ENCODE results near the gene HDAC3. TPM values are rescaled to one million over a fixed set of nuclear protein-coding genes. Genes with fewer than 3 reads are reported as not detected.

The HDAC3 gene
- total and polyA plus RNA-seq, 4 donors: 35.1 to 62.5 (median 46.7) TPM

DNA sequence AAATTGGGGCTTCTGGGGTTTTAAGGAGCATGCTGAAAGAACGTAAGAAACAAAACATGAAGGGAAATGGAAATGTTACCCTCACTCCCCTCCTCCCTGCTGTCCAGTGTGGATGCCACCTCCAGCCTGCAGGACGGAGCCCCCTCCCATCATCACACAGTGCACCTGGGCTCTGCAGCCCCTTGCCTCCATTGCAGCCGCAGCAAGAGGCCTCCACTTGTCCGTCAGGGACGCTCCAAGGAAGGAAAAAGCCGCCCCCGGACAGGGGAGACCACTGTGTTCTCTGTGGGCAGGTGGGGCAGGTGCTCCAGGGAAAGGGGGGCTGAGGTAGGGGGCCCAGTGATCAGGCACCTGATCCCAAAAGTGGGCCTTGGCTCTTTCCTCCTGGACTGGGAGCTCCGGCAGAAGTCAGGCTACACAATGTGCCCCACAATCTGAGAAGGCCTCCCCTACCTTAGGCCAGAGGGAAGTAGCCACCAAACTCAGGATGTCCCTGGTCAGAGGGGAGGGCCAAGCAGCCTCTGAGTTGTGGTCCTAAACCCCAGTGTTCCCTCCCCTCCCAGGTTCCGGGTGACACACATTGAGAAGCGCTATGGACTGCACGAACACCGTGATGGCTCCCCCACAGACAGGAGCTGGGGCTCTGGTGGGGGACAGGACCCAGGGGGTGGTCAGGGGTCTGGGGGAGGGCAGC is 2.9 kb upstream of the HDAC3 start:
- H3K27me3 ChIP-seq (ENCODE audit: control insufficient read depth in 3 of 3, insufficient read depth in 3 of 3, low read length in 2 of 3): peaks cover 0 to 15% (median 14%) of the 10 kb centered on the region in 3 donors
- H3K4me3 ChIP-seq: no peak overlapping the region
- peaks cover 0 to 23% (median 8%) of the 10 kb centered on the region in 5 donors for H3K4me1 ChIP-seq (ENCODE audit: control insufficient read depth in 5 of 5, insufficient read depth in 5 of 5, low read length in 5 of 5)
- no peak overlapping the region for H3K9ac ChIP-seq (ENCODE audit: insufficient read depth in 1 of 2, low read length in 2 of 2)
- ATAC-seq (ENCODE audit: insufficient read depth, low FRiP score) (no peak), DNase-seq (no peak)
- no peak overlapping the region for H3K27ac ChIP-seq (ENCODE audit: low read depth in 1 of 2, low read length in 1 of 2)
- WGBS, 2 donors: 91 to 95% methylated on average over 12 of the region's 12 CpGs
- peaks cover 0 to 8% (median 5%) of the 10 kb centered on the region in 4 donors for H3K36me3 ChIP-seq (ENCODE audit: control insufficient read depth in 4 of 4, insufficient read depth in 4 of 4, low read length in 4 of 4)
- no peaks in the 10 kb centered on the region for H3K9me3 ChIP-seq (ENCODE audit: control insufficient read depth in 4 of 4, insufficient read depth in 3 of 4, low read length in 3 of 4)
- TF ChIP-seq, protein P1, sequence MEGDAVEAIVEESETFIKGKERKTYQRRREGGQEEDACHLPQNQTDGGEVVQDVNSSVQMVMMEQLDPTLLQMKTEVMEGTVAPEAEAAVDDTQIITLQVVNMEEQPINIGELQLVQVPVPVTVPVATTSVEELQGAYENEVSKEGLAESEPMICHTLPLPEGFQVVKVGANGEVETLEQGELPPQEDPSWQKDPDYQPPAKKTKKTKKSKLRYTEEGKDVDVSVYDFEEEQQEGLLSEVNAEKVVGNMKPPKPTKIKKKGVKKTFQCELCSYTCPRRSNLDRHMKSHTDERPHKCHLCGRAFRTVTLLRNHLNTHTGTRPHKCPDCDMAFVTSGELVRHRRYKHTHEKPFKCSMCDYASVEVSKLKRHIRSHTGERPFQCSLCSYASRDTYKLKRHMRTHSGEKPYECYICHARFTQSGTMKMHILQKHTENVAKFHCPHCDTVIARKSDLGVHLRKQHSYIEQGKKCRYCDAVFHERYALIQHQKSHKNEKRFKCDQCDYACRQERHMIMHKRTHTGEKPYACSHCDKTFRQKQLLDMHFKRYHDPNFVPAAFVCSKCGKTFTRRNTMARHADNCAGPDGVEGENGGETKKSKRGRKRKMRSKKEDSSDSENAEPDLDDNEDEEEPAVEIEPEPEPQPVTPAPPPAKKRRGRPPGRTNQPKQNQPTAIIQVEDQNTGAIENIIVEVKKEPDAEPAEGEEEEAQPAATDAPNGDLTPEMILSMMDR (IDR thresholded peaks at IDR 0.05; ENCODE audit: control extremely low read depth, extremely low read depth): no peak

DNA sequence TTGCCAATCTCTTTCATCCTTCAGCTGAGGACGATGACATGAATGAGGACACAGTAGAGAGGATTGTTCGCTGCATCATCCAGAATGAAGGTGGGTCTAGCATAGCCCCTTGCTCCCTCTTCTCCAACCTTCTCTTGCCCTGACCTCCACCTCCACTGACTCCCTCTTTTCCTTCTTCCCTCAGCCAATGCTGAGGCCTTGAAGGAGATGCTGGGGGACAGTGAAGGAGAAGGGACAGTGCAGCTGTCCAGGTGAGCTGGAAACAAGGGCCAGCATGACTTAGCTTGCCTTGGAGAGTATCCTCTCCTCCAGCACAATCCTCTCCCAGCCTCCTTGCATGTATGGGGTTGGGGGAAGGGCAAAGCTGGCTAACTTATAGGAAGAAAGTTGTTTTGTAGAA is 2.1 kb upstream of the HDAC3 start:
- no peak overlapping the region for H3K4me3 ChIP-seq
- H3K9ac ChIP-seq (ENCODE audit: insufficient read depth in 1 of 2, low read length in 2 of 2): no peak overlapping the region
- H3K27ac ChIP-seq (ENCODE audit: low read depth in 1 of 2, low read length in 1 of 2): no peak overlapping the region
- TF ChIP-seq, protein P1 (IDR thresholded peaks at IDR 0.05; ENCODE audit: control extremely low read depth, extremely low read depth): no peak
- peaks cover 0 to 15% (median 14%) of the 10 kb centered on the region in 3 donors for H3K27me3 ChIP-seq (ENCODE audit: control insufficient read depth in 3 of 3, insufficient read depth in 3 of 3, low read length in 2 of 3)
- ATAC-seq (ENCODE audit: insufficient read depth, low FRiP score) (no peak), DNase-seq (no peak)
- no peaks in the 10 kb centered on the region for H3K9me3 ChIP-seq (ENCODE audit: control insufficient read depth in 4 of 4, insufficient read depth in 3 of 4, low read length in 3 of 4)
- WGBS, 2 donors: 94 to 99% methylated on average over 2 of the region's 2 CpGs
- H3K4me1 ChIP-seq (ENCODE audit: control insufficient read depth in 5 of 5, insufficient read depth in 5 of 5, low read length in 5 of 5): peaks cover 0 to 23% (median 8%) of the 10 kb centered on the region in 5 donors
- peaks cover 0 to 6% (median 5%) of the 10 kb centered on the region in 4 donors for H3K36me3 ChIP-seq (ENCODE audit: control insufficient read depth in 4 of 4, insufficient read depth in 4 of 4, low read length in 4 of 4)

DNA sequence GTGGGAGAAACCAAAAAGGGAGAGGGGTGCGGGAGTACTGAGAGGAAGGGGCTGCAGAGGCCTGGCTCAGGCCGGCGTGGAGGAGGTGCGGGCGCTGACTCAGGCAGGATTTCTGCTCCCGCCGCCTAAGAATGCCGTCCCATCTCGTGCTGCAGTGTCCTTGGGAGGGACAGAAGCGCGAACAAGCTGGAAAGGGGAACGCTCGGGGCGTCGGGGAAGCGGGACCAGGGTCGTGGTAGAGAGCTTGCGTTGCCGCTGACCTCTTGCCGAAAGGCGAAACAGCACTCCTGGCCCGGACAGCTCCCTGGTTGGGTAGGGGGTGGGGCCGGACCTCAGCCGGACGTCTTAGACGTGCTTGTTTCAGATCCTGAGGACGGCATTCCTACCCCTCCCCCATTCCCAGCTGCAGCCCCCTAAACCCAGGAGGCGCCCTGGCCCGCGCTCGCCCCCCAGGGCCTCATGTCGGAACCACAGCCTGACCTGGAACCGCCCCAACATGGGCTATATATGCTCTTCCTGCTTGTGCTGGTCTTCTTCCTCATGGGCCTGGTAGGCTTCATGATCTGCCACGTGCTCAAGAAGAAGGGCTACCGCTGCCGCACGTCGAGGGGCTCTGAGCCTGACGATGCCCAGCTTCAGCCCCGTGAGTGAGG is 1.2 kb upstream of the HDAC3 start:
- H3K4me3 ChIP-seq: peak overlapping the region; percentile 77
- no peaks in the 10 kb centered on the region for H3K9me3 ChIP-seq (ENCODE audit: control insufficient read depth in 4 of 4, insufficient read depth in 3 of 4, low read length in 3 of 4)
- 4 to 5% methylated on average over 40 of the region's 40 CpGs for WGBS, 2 donors
- peaks cover 0 to 15% (median 14%) of the 10 kb centered on the region in 3 donors for H3K27me3 ChIP-seq (ENCODE audit: control insufficient read depth in 3 of 3, insufficient read depth in 3 of 3, low read length in 2 of 3)
- DNase-seq (peak; percentile 59 to 74 (median 74)), ATAC-seq (ENCODE audit: insufficient read depth, low FRiP score) (peak; percentile 14)
- TF ChIP-seq, protein P1 (IDR thresholded peaks at IDR 0.05; ENCODE audit: control extremely low read depth, extremely low read depth): no peak
- H3K36me3 ChIP-seq (ENCODE audit: control insufficient read depth in 4 of 4, insufficient read depth in 4 of 4, low read length in 4 of 4): peaks cover 0 to 6% (median 6%) of the 10 kb centered on the region in 4 donors
- peaks cover 0 to 23% (median 8%) of the 10 kb centered on the region in 5 donors for H3K4me1 ChIP-seq (ENCODE audit: control insufficient read depth in 5 of 5, insufficient read depth in 5 of 5, low read length in 5 of 5)
- no peak overlapping the region for H3K9ac ChIP-seq (ENCODE audit: insufficient read depth in 1 of 2, low read length in 2 of 2)
- no peak overlapping the region for H3K27ac ChIP-seq (ENCODE audit: low read depth in 1 of 2, low read length in 1 of 2)
